H9 (cell line): ENCODE data around the gene MTARC2. TPM values are rescaled to one million over a fixed set of nuclear protein-coding genes. Genes with fewer than 3 reads are reported as not detected.

Experiments
- DNase-seq: peaks from one replicate; pipeline ENCODE4 v3.0.0-alpha.2; 2017
- H2AFZ ChIP-seq: one replicate; pipeline ENCODE4 v1.6.1; 2013; ENCODE audit warnings: mild to moderate bottlenecking, low read length, control low read depth, moderate library complexity
- H2AK5ac ChIP-seq: 2 replicates; pipeline ENCODE4 v1.6.1; 2013; ENCODE audit warnings: low read length, control low read depth, mixed read lengths; ENCODE audit not compliant: insufficient read length
- H2BK120ac ChIP-seq: one replicate; pipeline ENCODE4 v1.6.1; 2013; ENCODE audit warnings: low read depth, mild to moderate bottlenecking, low read length, control low read depth, inconsistent platforms; ENCODE audit not compliant: poor library complexity, severe bottlenecking
- H2BK12ac ChIP-seq: 2 replicates; pipeline ENCODE4 v1.6.1; 2013; ENCODE audit warnings: low read length, control low read depth, mixed read lengths, low read depth; ENCODE audit not compliant: insufficient read length
- H2BK15ac ChIP-seq: 2 replicates; pipeline ENCODE4 v1.6.1; 2013; ENCODE audit warnings: low read depth, low read length, control low read depth
- H2BK20ac ChIP-seq: one replicate; pipeline ENCODE4 v1.6.1; 2013; ENCODE audit warnings: low read depth, mild to moderate bottlenecking, low read length, control low read depth, inconsistent platforms; ENCODE audit not compliant: poor library complexity, severe bottlenecking
- H2BK5ac ChIP-seq: 2 replicates; pipeline ENCODE4 v1.6.1; 2013; ENCODE audit warnings: low read length, control low read depth, mixed read lengths; ENCODE audit not compliant: insufficient read length
- H3K14ac ChIP-seq: 2 replicates; pipeline ENCODE4 v1.6.1; 2013; ENCODE audit warnings: low read length, control low read depth; ENCODE audit not compliant: insufficient read depth
- H3K18ac ChIP-seq: 2 replicates; pipeline ENCODE4 v1.6.1; 2013; ENCODE audit warnings: low read depth, mild to moderate bottlenecking, mixed read lengths, low read length, control low read depth; ENCODE audit not compliant: insufficient read length
- H3K23ac ChIP-seq: 2 replicates; pipeline ENCODE4 v1.6.1; 2013; ENCODE audit warnings: low read length, control low read depth, mixed read lengths, low read depth; ENCODE audit not compliant: insufficient read length
- H3K23me2 ChIP-seq: 2 replicates; pipeline ENCODE4 v1.6.1; 2013; ENCODE audit warnings: low read depth, mild to moderate bottlenecking, mixed read lengths, low read length, control low read depth; ENCODE audit not compliant: insufficient read length, poor library complexity, severe bottlenecking
- H3K27ac ChIP-seq: 2 replicates; pipeline ENCODE4 v1.5.1; 2013; ENCODE audit warnings: low read length, control low read depth, mixed read lengths, low read depth; ENCODE audit not compliant: insufficient read length
- H3K27me3 ChIP-seq: 2 replicates; pipeline ENCODE4 v1.6.1; 2013; ENCODE audit warnings: low read length, control low read depth, inconsistent platforms; ENCODE audit not compliant: insufficient read depth
- H3K4ac ChIP-seq: 2 replicates; pipeline ENCODE4 v1.6.1; 2013; ENCODE audit warnings: low read depth, mild to moderate bottlenecking, control low read depth, inconsistent platforms, low read length, moderate library complexity
- H3K4me1 ChIP-seq: 2 replicates; pipeline ENCODE4 v1.6.1; 2013; ENCODE audit warnings: low read length, control low read depth, inconsistent platforms; ENCODE audit not compliant: insufficient read depth
- H3K4me2 ChIP-seq: 2 replicates; pipeline ENCODE4 v1.6.1; 2013; ENCODE audit warnings: low read length, control low read depth, mixed read lengths; ENCODE audit not compliant: insufficient read length, insufficient read depth
- H3K56ac ChIP-seq: 2 replicates; pipeline ENCODE4 v1.6.1; 2013; ENCODE audit warnings: low read depth, mild to moderate bottlenecking, mixed read lengths, low read length, control low read depth; ENCODE audit not compliant: insufficient read length
- H3K79me1 ChIP-seq: 2 replicates; pipeline ENCODE4 v1.6.1; 2013; ENCODE audit warnings: low read depth, mild to moderate bottlenecking, moderate library complexity, low read length, control low read depth, inconsistent platforms; ENCODE audit not compliant: insufficient read depth, poor library complexity, severe bottlenecking
- H3K79me2 ChIP-seq: 2 replicates; pipeline ENCODE4 v1.6.1; 2013; ENCODE audit warnings: low read length, control low read depth, inconsistent platforms; ENCODE audit not compliant: insufficient read depth
- H3K9ac ChIP-seq: 2 replicates; pipeline ENCODE4 v1.6.1; 2013; ENCODE audit warnings: low read length, control low read depth, mixed read lengths; ENCODE audit not compliant: insufficient read length; ENCODE audit errors: extremely low read depth
- H3K9me3 ChIP-seq: one replicate; pipeline ENCODE4 v1.6.1; 2013; ENCODE audit warnings: low read depth, low read length, inconsistent platforms; ENCODE audit not compliant: control insufficient read depth
- H3T11ph ChIP-seq: one replicate; pipeline ENCODE4 v1.6.1; 2013; ENCODE audit warnings: mild to moderate bottlenecking, low read length, control low read depth, inconsistent platforms
- H4K20me1 ChIP-seq: one replicate; pipeline ENCODE4 v1.6.1; 2013; ENCODE audit not compliant: control insufficient read depth, insufficient read length, insufficient read depth
- H4K5ac ChIP-seq: 2 replicates; pipeline ENCODE4 v1.6.1; 2013; ENCODE audit warnings: low read depth, mild to moderate bottlenecking, mixed read lengths, low read length, control low read depth; ENCODE audit not compliant: insufficient read length
- H4K8ac ChIP-seq: replicated peaks from 2 replicates; pipeline ENCODE4 v1.6.1; 2013; ENCODE audit warnings: low read length, control low read depth, mixed read lengths, low read depth; ENCODE audit not compliant: insufficient read length
- H4K91ac ChIP-seq: 2 replicates; pipeline ENCODE4 v1.6.1; 2013; ENCODE audit warnings: low read depth, mild to moderate bottlenecking, moderate library complexity, mixed read lengths, low read length, control low read depth; ENCODE audit not compliant: insufficient read length
- H3K27ac Mint-ChIP-seq, 3 experiments: 2 replicates in 2 of 3; 3 replicates in 1 of 3; pipeline ENCODE4 v1.8.0; 2020 to 2021; ENCODE audit warnings: mixed read lengths in 3 of 3, mild to moderate bottlenecking in 1 of 3, moderate library complexity in 1 of 3
- H3K27me3 Mint-ChIP-seq: 2 replicates; pipeline ENCODE4 v1.8.0; 2021; ENCODE audit warnings: low read depth, mild to moderate bottlenecking, moderate library complexity, mixed read lengths
- H3K36me3 Mint-ChIP-seq, 3 experiments: 2 replicates in 2 of 3; 3 replicates in 1 of 3; pipeline ENCODE4 v1.8.0; 2020 to 2021; ENCODE audit warnings: low read depth in 3 of 3, mixed read lengths in 3 of 3; ENCODE audit not compliant: insufficient read depth in 1 of 3
- H3K4me1 Mint-ChIP-seq, 2 experiments: 2 replicates each; pipeline ENCODE4 v1.8.0; 2020; ENCODE audit warnings: mixed read lengths in 2 of 2
- H3K4me3 Mint-ChIP-seq, 2 experiments: 2 replicates in 1 of 2; 3 replicates in 1 of 2; pipeline ENCODE4 v1.8.0; 2020 to 2021; ENCODE audit warnings: mild to moderate bottlenecking in 2 of 2, mixed read lengths in 2 of 2, moderate library complexity in 1 of 2
- H3K9me3 Mint-ChIP-seq, 2 experiments: 2 replicates in 1 of 2; 3 replicates in 1 of 2; pipeline ENCODE4 v1.8.0; 2020; ENCODE audit warnings: mild to moderate bottlenecking in 2 of 2, mixed read lengths in 2 of 2, moderate library complexity in 1 of 2
- WGBS: extraction: QIAGEN DNeasy Blood & Tissue Kit; methylation state at CpG from one replicate; pipeline ENCODE4 v1.1.7; 2013; ENCODE audit warnings: missing lambda C conversion rate, low lambda C conversion rate, mixed read lengths; ENCODE audit not compliant: insufficient read length; ENCODE audit errors: extremely low coverage; 5-methylcytosine and 5-hydroxymethylcytosine counted together
- total RNA-seq: library from RNA; stranded (reverse); gene quantifications from 2 replicates; pipeline ENCODE4 v1.2.1, GENCODE V29; 2021
- TF ChIP-seq, protein P1 (sequence below): fragments of 200-600 bp; sonication (generic); conservative IDR thresholded peaks from 3 replicates; pipeline ENCODE4 v1.8.0; 2021; ENCODE audit warnings: antibody characterized with exemption, mild to moderate bottlenecking

MTARC2 gene
- total RNA-seq, 1 experiment from 2014 or later = 7.7 TPM

DNA sequence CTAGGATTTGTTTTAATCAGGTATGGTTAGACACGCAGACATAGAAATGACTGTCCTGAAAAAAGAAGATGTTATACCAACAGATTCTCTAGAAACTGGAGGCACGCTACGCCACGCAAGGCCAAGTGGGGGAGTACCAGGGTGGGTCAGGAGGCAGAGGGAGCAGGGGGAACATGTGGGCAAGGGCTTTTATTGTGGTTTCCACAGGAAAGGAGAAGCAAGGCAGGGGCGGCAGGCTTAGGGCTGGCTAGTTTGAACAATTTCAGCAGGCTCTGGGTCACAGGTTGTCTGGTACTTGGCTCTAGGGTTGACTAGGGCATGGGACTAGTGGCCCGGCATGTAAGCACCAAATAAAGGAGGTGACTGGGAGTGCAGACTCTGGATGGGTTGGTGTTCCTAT lies 7.2 kb downstream of the MTARC2 start:
- Histone ChIP-seq H3K79me1 (no peaks in the 10 kb centered on the region), H3K9ac (no peak overlapping the region), H3K27me3 (peaks cover 2% of the 10 kb centered on the region; the same call in 1 of the 2 replicates), H4K8ac (no peak overlapping the region), H2BK20ac (no peak overlapping the region), H2BK5ac (no peak overlapping the region), H3K23me2 (no peaks in the 10 kb centered on the region), H3K4ac (no peak overlapping the region), H4K5ac (no peak overlapping the region), H2AFZ (no peak overlapping the region), H2BK15ac (no peak overlapping the region), H3K18ac (no peak overlapping the region), H3K79me2 (no peaks in the 10 kb centered on the region), H3K14ac (no peak overlapping the region), H3T11ph (no peak overlapping the region), H3K27ac (no peak overlapping the region), H3K56ac (no peak overlapping the region), H4K20me1 (no peaks in the 10 kb centered on the region), H3K4me1 (no peaks in the 10 kb centered on the region; the same call in 1 of the 2 replicates), H3K9me3 (no peaks in the 10 kb centered on the region), H2BK12ac (no peak overlapping the region), H2AK5ac (no peak overlapping the region), H3K4me2 (no peak overlapping the region), H2BK120ac (no peak overlapping the region), H4K91ac (no peak overlapping the region), H3K23ac (no peak overlapping the region)
- H3K4me3 Mint-ChIP-seq = no peak overlapping the region
- H3K27ac Mint-ChIP-seq = peak overlapping the region in 1 of 3 experiments; percentile 19; a peak in 1 of 7 replicates
- H3K4me1 Mint-ChIP-seq = peaks cover 12 to 13% of the 10 kb centered on the region in 2 experiments
- no CpG with 5 or more reads among the region's 6 CpGs for WGBS
- DNase-seq = no peak
- H3K27me3 Mint-ChIP-seq = peaks cover 7% of the 10 kb centered on the region
- TF ChIP-seq, protein P1, sequence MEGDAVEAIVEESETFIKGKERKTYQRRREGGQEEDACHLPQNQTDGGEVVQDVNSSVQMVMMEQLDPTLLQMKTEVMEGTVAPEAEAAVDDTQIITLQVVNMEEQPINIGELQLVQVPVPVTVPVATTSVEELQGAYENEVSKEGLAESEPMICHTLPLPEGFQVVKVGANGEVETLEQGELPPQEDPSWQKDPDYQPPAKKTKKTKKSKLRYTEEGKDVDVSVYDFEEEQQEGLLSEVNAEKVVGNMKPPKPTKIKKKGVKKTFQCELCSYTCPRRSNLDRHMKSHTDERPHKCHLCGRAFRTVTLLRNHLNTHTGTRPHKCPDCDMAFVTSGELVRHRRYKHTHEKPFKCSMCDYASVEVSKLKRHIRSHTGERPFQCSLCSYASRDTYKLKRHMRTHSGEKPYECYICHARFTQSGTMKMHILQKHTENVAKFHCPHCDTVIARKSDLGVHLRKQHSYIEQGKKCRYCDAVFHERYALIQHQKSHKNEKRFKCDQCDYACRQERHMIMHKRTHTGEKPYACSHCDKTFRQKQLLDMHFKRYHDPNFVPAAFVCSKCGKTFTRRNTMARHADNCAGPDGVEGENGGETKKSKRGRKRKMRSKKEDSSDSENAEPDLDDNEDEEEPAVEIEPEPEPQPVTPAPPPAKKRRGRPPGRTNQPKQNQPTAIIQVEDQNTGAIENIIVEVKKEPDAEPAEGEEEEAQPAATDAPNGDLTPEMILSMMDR = no peak
- H3K9me3 Mint-ChIP-seq = no peaks in the 10 kb centered on the region
- peaks cover 5 to 20% (median 11%) of the 10 kb centered on the region in 3 experiments; a peak in 5 of 7 replicates for H3K36me3 Mint-ChIP-seq
